Left lobe of liver (tissue), 2 donors: ENCODE data around the gene IGSF22. TPM values are rescaled to one million over a fixed set of nuclear protein-coding genes. Genes with fewer than 3 reads are reported as not detected.

Experiments used
- ATAC-seq: fragments of 200-7000 bp; cut with Tn5 transposase; one replicate; pipeline ENCODE4 v1.9.1; 2020; ENCODE audit warnings: mild to moderate bottlenecking, moderate library complexity
- DNase-seq: peaks from one replicate; pipeline ENCODE4 v3.0.0-alpha.2; 2020; ENCODE audit warnings: low spot score
- total RNA-seq: library from RNA; stranded (reverse); gene quantifications from one replicate; pipeline ENCODE4 v1.2.1, GENCODE V29; 2021
- donor health status: DM: no; HTN: no; CAD: no; lungs with moderate emphysema.
- donor health status: DM: no; HTN: yes; CAD: no.

The IGSF22 gene
- 0.13 TPM for total RNA-seq

DNA sequence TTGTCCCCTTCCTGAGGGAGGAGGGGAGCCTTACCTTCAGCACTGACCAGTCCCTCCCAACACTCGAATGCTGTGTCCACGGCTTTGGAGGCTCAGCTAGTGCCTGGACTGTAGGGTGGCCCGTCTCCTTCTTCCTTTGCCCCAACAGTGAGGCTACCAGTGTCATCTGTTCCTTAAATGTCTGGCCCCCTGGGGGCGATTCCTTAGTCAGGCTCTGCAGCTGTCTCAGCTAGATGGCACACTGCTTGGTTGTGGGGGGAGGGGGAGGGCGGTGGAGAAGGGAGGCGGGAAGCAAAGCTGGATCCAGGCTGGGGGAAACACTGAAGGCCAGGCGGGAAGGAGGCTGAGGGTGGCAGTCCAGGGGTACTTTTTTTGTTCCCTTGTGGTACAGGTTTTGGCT lies at the start of gene IGSF22:
Gene IGSF22, minus strand, starts transcription at position 149 of the 400 bp plus-strand sequence. CDS start 1,952 bp downstream, outside the sequence.
- no peak for ATAC-seq
- DNase-seq: no peak

DNA sequence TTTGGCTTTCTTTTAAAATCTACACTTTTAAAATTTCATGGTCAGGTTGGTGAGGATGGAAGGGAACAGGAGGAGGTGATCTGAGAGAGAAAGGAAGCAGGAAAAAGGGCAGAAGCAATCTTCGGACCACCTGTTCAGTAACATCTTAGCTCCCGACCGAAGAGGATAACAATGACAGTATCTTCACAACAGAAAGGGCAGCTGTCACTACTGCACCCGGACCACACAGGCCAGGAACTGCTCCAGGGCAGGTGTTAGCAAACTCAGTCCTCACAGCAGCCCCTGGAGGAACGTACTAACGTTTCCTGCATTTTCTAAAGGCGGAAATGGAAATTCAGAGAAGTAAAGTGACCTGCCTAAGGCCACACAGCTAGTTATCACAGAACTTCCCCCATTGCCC lies 48.8 kb upstream of the IGSF22 start:
- no peak for DNase-seq
- no peak for ATAC-seq

DNA sequence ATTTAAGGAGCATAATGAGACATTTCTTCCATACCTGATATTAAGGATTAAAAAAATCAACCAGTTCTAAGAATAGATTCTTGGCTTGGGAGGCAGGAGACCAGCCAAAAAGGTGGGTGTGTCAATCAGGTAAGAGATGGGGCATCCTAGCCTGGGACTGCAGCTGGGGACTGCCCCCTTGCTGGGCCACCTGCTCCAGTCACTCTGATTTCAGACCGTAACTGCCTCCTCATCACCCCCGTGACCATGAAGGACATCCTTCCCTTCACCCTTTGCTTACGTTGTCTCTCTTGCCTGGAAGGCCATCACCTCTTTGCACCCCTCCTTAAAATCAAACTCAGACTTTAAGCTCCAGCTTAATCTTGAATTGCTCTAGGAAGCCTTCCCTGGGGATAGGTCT lies 47.7 kb upstream of the IGSF22 start:
- no peak for DNase-seq

DNA sequence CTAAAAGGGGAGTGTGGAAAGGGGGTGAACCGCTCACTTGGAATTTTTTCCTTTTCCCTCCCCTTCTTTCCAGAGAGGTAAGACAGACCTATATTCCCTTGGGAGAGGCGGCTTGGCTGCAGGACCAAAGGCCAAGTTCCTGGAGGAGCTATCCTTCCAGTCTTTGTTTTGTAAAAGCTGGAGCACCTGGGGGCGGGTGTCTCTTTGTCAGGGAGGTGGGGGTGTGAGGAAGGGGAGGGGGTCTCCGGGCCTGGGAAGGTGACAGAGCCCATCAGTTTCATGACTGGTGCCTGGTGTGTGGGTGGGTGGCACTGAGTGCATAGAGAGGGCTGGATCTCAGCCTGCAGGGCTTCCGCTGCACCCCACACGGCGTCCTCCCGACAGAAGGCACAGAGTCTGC lies 47.1 kb upstream of the IGSF22 start:
- DNase-seq: no peak
- no peak for ATAC-seq

More for the DNA sequence above, 47.7 kb upstream of the IGSF22 start:
- no peak for ATAC-seq

DNA sequence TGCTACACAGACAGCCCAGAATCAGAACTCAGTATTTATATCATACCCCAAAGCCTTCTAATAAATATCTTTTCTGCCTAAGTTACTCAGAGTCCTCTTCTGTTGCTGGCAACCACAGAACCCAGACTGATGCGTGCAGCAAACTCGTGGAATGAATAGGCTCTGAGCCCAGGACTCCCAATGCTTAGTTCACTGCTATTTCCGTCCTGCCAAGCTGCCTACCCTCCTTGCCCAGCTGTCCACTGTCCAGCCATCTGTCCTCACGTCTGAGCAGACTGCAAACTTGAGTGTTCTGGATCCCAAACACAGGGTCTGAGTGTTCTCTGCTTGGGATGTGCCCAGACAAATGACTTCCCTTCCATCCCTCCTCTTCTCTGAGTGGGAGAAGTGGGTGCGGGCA lies 46.2 kb upstream of the IGSF22 start:
- ATAC-seq (no peak), DNase-seq (no peak)

DNA sequence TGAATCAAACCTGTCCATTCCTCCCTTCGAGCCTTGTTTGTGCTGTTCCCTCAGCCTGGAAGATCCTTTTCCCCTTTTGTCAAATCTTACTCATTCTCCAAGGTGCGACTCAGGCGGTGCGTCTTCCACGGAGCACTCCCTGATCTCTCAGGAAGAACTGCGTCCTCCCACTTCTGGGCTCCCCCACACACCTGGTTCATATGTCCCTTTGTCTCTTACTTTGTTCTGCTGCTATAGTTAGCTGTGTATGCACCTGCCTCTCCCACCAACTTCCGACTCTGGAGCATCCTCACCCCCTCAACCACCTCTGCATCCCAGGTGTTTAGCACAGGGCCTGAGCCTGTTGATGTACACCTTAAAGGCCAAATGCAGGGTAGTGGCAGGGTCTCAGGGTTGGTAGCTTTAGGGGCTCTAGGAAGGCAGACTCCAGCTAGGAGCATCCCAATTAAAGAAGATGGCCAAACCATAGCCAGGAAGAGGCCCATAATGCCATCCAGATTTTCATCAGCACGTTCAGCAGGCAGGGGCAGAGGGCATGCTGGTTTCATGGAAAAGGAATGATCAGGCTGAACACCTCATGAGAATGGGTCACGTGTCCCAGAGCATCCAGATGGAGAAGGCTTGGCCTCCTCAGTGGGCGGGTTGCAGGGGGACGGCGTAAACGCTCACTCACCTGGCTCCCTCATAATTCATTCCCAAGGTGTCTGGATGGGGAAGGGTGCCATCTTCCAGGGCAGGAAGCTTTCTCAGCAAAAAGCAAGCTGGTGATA lies 45.5 kb upstream of the IGSF22 start:
- no peak for ATAC-seq

DNA sequence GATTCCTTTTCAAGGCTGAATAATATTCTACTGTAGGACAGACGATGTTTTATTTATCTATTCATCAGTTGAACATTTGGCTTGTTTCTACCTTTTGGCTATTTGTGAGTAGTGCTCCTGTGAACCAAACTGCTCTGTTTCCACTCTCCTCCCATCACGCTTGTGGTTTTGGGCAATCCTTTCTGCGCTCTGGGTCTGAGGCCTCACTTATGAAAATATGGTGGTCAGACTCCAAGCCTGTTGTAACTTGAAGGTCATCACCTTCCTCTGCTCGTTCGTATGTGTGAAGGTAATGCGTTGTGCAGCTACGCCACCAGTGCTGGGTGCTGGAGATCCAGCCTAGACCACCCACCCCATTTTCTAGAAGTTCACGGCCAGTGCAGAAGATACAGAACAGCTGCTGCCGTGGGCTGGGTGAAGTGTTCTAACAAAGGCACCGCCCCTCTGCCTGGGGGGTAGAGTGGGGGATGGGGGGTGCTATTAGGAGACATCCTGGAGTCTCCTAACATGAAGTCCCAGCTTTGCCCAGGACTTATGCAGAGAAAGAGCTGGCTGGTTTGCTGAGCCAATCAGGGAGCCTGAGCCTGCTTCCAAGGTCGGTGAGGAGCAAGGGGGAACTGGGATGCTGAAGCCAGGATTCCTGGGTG lies 44.6 kb upstream of the IGSF22 start:
- ATAC-seq (no peak), DNase-seq (no peak)

More for the DNA sequence above, 45.5 kb upstream of the IGSF22 start:
- no peak for DNase-seq

DNA sequence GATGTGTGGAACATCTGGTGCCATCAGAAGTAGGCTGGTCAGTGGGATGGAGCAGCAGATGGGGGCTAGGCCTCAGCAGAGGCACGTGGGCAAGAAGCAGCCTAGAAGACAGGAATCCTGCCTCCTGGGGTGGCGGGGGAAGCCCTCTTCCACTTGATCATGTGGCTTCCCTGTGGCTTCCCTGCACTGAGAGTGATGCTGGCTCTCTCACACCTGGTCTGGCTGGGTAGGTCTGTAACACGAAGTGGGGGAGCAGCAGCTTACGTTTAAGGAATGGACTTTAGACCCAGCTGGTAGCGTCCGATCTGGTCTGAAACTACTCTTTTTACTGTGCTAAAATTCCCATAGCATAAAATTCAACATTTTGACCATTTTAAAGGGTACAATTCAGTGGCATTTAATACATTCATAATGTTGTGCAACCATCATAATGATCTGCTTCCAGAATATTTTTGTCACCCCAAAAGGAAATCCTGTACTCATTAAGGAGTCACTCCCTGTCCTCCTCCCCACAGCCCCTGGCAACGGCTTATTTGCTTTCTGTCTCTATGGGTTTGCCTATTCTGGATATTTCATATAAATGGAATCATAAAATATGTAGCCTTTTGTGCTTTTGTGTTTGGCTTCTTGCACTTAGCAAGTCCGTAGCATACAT lies 43.9 kb upstream of the IGSF22 start:
- ATAC-seq: no peak
- DNase-seq: no peak

DNA sequence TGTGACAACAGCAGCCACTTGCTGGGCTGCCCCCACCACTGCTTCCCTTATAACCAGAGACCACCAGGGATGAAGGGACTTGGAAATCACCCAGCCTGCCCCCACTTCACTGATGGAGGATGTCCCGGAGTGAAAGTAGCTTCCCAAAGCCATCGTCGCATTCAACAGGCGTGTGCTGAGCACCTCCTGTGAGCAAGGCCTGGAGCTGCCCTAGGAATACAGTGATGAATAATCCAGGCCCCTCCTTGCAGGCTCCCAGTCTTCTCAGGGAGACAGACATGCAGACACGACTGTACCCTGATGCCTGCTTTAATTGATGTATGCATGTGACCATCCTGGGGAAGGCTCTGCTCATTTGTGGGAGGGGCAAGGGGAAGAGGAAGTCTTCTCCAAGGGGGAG lies 43.0 kb upstream of the IGSF22 start:
- DNase-seq (no peak), ATAC-seq (no peak)

DNA sequence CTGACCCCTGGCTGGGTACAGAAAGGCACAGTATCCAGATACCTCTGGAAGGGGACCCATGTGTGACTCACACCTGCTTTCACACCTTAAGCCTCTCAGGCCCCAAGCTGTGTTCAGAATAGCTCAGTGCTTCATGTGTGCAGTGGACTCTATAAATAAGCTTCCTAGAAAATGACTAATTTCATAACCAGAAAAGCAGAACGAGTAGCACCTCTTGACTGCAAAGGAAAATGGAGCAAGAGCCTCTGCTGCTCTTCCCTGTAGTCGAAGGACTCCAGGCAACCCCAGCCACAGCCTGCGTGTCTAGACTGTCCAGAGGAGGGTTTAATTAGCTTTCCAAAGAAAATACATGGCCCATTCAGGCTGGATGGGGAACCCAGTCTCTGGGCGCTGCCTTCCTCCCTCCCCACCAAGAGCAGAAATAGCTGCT lies 42.5 kb upstream of the IGSF22 start:
- no peak for DNase-seq
- ATAC-seq: no peak

DNA sequence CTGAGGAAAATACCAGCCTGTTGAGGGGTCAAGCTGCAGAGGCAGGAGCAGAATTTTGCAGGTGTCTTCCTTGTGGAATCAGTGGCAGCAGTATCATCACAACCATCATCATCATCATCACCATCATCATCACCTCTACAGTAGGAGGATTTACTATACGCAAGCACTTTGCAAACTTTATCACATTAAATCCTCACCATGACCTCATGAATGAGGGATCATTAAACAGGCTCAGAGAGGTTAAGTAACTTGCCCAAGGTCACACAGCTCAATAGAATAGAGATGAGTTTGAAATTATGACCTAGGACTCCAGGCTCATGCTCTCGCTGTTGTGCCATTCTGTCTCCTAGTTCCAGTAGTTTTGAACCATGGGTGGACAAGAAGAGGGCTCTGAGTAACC lies 40.0 kb upstream of the IGSF22 start:
- ATAC-seq: no peak
- no peak for DNase-seq

DNA sequence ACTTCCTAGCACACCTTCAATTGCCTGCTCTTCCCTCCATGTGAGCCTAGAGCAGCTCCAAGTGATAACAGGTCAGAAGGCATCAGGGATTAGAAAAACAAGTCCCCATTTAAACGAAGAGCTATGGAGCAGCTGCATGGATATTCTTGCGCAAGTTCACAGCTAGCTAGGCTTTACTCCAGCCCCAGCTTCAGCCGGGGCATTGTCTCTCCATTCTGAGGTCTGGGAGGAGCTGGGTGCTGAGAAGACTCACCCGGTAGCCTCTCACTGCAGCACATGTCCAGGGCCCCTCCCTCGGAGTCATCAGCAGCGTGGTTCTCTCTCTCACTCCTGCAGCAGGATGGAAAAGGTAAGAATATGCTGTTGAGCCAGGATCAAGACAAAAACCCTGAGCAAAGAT lies 39.6 kb upstream of the IGSF22 start:
- no peak for DNase-seq
- no peak for ATAC-seq

DNA sequence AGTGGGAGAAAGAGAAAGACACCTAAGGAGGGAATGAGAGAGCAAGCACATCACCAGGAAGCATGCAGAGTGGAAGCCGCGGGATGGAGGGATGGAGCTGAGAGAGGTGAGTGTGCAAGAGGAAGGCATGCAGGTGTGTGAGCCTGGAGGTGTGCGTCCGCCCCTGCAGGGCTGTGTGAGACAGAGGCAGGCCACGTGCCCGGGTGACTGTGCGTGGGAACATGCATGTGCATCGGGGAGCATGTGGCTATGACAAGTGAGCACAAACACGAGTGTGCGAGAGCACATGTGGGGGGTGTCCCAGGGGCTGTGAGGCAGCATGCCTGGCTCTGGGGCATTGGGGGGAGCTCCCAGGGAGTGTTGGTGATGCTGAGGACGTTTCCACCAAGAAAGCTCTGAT lies 35.8 kb upstream of the IGSF22 start:
- DNase-seq: no peak
- no peak for ATAC-seq

DNA sequence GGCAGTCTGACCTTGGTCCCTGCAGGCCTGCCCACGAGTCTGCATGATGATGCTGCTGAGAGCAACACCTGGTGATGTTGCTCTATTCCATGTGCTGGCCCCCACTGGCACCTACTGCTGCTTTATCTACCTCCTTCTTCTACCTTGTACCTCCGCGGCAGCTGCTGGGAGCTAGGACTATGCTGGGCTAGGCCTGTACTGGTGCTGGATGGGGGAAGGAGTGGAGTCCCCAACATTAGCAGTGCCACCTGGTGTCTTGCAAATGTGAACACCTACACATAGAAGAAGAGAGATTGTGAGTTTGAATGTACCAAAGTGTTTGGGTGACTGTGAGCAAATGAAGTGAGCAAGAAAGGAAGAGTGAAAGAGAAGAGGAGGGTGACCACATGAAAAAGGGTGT lies 35.2 kb upstream of the IGSF22 start:
- no peak for DNase-seq
- ATAC-seq: no peak

DNA sequence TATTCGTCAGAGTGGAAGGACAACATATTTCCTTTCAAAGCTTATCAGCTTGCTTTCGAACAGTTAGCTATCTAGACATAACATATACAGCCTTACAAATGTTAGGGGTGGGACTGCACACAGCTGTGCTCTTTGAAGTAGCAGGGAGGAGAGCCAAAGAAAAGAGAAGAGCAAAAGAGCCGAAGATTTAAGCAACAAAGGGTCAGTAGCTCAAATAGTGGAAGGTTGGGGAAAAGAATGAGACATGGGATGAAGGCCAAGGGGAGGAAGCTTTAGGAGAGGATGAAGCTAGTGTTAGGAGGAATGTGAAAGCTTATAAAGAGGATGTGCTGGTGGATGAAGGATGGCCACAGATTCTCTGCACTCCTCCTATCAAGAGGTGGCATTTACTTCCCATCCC lies 31.8 kb upstream of the IGSF22 start:
- ATAC-seq: no peak

DNA sequence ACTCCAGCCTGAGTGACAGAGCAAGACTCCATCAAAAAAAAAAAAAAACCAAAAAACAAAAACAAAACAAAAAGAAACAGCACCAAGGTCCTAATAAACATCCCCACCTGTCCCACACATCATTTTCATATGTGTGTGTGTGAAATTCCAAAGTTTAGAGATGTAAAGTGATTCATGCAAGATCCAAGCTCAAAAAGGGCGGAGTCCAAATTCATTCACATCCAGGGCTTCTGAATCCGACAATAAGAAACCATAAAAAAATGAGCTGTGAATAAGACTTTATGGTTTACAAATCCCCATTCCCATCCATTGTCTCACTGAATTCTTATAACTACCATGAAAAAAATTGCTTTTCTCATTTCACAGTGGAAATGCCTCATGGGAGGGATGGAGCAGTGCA lies 30.9 kb upstream of the IGSF22 start:
- ATAC-seq: no peak
- DNase-seq: no peak

More for the DNA sequence above, 31.8 kb upstream of the IGSF22 start:
- DNase-seq: no peak

DNA sequence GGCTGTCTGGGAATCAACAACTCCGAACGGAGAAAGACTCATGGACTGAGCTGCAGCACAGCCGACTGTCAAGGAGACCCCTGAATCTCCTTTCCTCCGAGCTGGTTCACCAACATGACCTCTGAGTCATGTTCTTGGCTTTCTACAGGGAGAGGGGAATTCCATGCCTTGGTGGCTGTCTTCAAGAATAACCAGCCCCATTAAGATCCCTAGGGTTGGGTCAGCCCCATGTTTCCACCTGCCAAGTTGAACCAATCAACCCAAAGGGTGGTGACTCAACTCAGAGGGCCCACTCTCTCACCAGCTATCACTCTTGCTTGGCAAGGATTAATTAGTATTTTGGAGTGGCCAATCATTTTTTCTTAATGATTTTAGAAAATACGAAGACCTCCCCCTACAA lies 28.3 kb upstream of the IGSF22 start:
- DNase-seq (no peak), ATAC-seq (no peak)

DNA sequence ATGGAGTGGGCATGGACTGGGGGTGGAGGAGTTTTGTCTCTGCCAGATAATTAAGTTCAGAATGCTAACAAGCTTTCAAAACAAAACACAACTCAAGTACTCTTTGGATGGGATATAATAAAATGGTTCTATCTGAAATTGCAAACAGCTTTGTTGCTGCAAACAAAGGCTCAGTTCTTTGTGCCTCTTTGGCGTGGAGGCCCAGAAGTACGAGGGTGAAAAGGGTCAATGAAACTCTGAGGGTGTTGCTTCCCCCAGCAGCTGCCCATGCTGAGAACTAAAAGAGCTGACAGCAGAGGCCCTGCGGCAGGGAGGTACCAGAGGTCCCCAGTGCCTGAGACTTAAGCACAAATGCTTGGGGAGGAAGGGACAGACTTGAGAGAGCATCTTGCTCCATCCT lies 26.5 kb upstream of the IGSF22 start:
- DNase-seq: no peak
- no peak for ATAC-seq

DNA sequence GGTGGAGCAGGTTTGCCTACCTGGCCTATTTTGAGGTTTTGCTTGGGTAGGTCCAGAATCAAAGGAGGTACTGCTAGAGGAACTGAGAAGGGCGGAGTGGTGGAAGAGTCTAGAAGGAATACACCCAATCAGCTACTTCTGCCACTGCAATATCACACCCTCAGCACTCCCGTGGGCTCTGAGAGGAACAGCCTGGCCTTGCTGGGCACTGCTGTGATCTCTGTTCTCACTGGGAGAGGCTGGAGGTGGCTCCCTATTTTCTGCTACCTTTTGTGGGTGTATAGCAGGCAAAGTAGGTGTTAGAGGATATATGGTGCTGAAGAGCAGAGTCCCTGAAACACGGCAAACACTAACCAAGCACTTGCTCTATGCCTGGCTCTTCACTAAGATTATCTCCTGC lies 25.0 kb upstream of the IGSF22 start:
- ATAC-seq (no peak), DNase-seq (no peak)

DNA sequence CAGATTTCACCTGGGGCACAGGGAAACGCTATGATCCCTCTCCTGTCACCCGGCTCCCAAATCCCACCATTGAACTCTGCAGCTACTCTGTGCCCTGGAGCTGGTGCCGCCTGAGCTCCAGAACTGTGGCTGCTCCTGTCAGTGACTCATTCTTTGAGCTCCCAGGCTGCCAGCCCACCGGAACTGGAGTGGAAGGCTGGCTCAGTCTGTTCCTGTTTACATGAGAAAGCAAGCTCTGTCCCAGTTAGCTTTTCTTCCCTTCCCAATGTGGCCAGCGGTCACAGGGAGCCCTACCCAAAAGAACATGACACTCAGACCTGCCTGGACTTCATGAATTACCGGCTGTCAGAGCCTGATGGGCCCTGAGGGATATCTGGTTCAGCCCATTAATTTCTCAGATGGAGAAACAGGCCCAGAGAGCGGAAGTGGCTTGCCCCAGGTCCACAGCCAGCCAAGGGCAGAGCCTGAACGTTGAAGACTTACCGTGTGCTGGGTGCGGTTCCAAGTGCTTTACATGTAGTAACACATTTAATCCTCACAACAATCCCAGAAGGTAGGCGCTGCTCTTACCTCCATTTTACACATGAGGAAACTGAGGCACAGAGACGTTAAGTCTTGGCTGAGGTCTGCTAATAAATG lies 23.8 kb upstream of the IGSF22 start:
- DNase-seq (no peak), ATAC-seq (no peak)

DNA sequence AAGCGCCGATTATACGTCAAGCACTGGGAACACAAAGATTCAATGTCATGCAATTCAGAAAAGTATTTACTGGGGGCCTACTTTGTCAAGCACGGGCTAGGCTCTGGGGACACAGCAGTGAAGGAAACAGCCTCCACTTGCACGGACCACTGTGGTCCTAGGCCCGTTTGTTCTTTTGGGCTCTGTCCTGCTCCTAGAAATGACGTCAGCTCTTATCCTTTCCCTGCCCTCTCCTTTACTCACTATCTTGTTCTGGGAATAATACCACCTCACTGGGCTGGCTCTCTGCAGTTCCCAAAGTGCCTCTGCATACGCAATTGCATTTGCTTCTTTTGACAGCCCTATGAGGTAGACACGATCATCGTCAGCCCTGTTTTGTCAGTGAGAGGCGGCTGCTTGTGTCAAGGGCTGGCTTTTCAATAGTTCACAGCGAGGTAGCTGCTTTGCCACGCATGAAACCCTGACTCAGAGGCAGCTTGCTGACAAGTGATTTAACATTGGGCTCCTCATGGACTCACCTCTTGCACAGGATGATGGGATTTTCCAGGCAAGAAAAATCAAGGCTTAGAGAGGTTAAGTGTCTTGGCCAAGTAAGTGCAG lies 22.9 kb upstream of the IGSF22 start:
- no peak for ATAC-seq

More for the DNA sequence above, 22.9 kb upstream of the IGSF22 start:
- DNase-seq: no peak
